Activated CD4-positive, alpha-beta T cell treated with anti-CD3 and anti-CD28 coated beads, Interleukin-2, amount 10 ng/mL, durations not matched to agents 24 days and 14 days (primary cell): ENCODE results near the gene SOD1. TPM values are rescaled to one million over a fixed set of nuclear protein-coding genes. Genes with fewer than 3 reads are reported as not detected.

Source experiments
- DNase-seq: peaks from one replicate; pipeline ENCODE4 v3.0.0; 2022
- H3K27ac Mint-ChIP-seq: one replicate; pipeline ENCODE4 v1.8.0; 2022; ENCODE audit warnings: mild to moderate bottlenecking, mixed read lengths
- H3K27me3 Mint-ChIP-seq: one replicate; pipeline ENCODE4 v1.8.0; 2022; ENCODE audit warnings: mixed read lengths
- H3K36me3 Mint-ChIP-seq: one replicate; pipeline ENCODE4 v1.8.0; 2022; ENCODE audit warnings: low read depth, mild to moderate bottlenecking, mixed read lengths
- H3K4me1 Mint-ChIP-seq: one replicate; pipeline ENCODE4 v1.8.0; 2021; ENCODE audit warnings: mixed read lengths
- H3K4me3 Mint-ChIP-seq: one replicate; pipeline ENCODE4 v1.8.0; 2022; ENCODE audit warnings: mild to moderate bottlenecking, moderate library complexity, mixed read lengths
- H3K9me3 Mint-ChIP-seq: one replicate; pipeline ENCODE4 v1.8.0; 2021; ENCODE audit warnings: mixed read lengths
- intact Hi-C: fragments of 100-400 bp; cut with micrococcal nuclease; formaldehyde crosslinking; loops from one replicate; pipeline ENCODE4 v1.15.1; 2023
- total RNA-seq: library from RNA; stranded (reverse); gene quantifications from 2 replicates; pipeline ENCODE4 v1.2.3, GENCODE V29; 2022

Gene SOD1
- total RNA-seq, 1 donor from 2014 or later: 336 TPM

- no peak for DNase-seq
- intact Hi-C loops: no loop called here
- no peaks in the 10 kb centered on the region for H3K4me1 Mint-ChIP-seq
Measured at GRCh38 chr21:31677047-31677446, 17.6 kb downstream of the SOD1 start.

GRCh38 chr21:31678478-31678877 is 19.0 kb downstream of the SOD1 start:
- Mint-ChIP-seq H3K9me3 (no peaks in the 10 kb centered on the region), H3K4me1 (peaks cover 1% of the 10 kb centered on the region), H3K27ac (no peak overlapping the region), H3K27me3 (no peaks in the 10 kb centered on the region), H3K36me3 (peaks cover 19% of the 10 kb centered on the region), H3K4me3 (no peak overlapping the region)
- DNase-seq: no peak
- intact Hi-C loops: no loop called here

More at GRCh38 chr21:31677047-31677446, 17.6 kb downstream of the SOD1 start:
- Mint-ChIP-seq H3K27me3 (no peaks in the 10 kb centered on the region), H3K36me3 (peaks cover 16% of the 10 kb centered on the region), H3K9me3 (no peaks in the 10 kb centered on the region), H3K27ac (no peak overlapping the region), H3K4me3 (no peak overlapping the region)

- Mint-ChIP-seq H3K27ac (no peak overlapping the region), H3K36me3 (peaks cover 54% of the 10 kb centered on the region), H3K9me3 (no peaks in the 10 kb centered on the region), H3K4me1 (peaks cover 1% of the 10 kb centered on the region), H3K4me3 (no peak overlapping the region), H3K27me3 (no peaks in the 10 kb centered on the region)
- intact Hi-C loops: no loop called here
- no peak for DNase-seq
Measured at GRCh38 chr21:31682620-31683019, 23.1 kb downstream of the SOD1 start.

- no peak for DNase-seq
- Mint-ChIP-seq H3K4me1 (peaks cover 1% of the 10 kb centered on the region), H3K36me3 (peaks cover 55% of the 10 kb centered on the region), H3K9me3 (no peaks in the 10 kb centered on the region), H3K27ac (no peak overlapping the region), H3K27me3 (no peaks in the 10 kb centered on the region), H3K4me3 (no peak overlapping the region)
- intact Hi-C loops: no loop called here
Measured at GRCh38 chr21:31683029-31683428, 23.5 kb downstream of the SOD1 start.

- H3K27me3 Mint-ChIP-seq: no peaks in the 10 kb centered on the region
- intact Hi-C loops: no loop called here
- H3K36me3 Mint-ChIP-seq: peaks cover 56% of the 10 kb centered on the region
- no peaks in the 10 kb centered on the region for H3K9me3 Mint-ChIP-seq
- H3K4me1 Mint-ChIP-seq: peaks cover 1% of the 10 kb centered on the region
- no peak overlapping the region for H3K27ac Mint-ChIP-seq
- H3K4me3 Mint-ChIP-seq: no peak overlapping the region
- no peak for DNase-seq
Measured at GRCh38 chr21:31684918-31685317, 25.4 kb downstream of the SOD1 start.

GRCh38 chr21:31686272-31686915 is 26.9 kb downstream of the SOD1 start:
- no peaks in the 10 kb centered on the region for H3K27me3 Mint-ChIP-seq
- no peak overlapping the region for H3K27ac Mint-ChIP-seq
- H3K9me3 Mint-ChIP-seq: no peaks in the 10 kb centered on the region
- peaks cover 1% of the 10 kb centered on the region for H3K4me1 Mint-ChIP-seq
- intact Hi-C loops: no loop called here
- DNase-seq: no peak
- no peak overlapping the region for H3K4me3 Mint-ChIP-seq
- peaks cover 66% of the 10 kb centered on the region for H3K36me3 Mint-ChIP-seq

- Mint-ChIP-seq H3K9me3 (no peaks in the 10 kb centered on the region), H3K4me1 (peaks cover 1% of the 10 kb centered on the region), H3K27ac (no peak overlapping the region), H3K4me3 (no peak overlapping the region), H3K36me3 (peaks cover 66% of the 10 kb centered on the region), H3K27me3 (no peaks in the 10 kb centered on the region)
- intact Hi-C loops: no loop called here
- no peak for DNase-seq
Measured at GRCh38 chr21:31687108-31687507, 27.6 kb downstream of the SOD1 start.

- H3K27me3 Mint-ChIP-seq: no peaks in the 10 kb centered on the region
- no peak overlapping the region for H3K4me3 Mint-ChIP-seq
- peaks cover 68% of the 10 kb centered on the region for H3K36me3 Mint-ChIP-seq
- intact Hi-C loops: no loop called here
- H3K9me3 Mint-ChIP-seq: no peaks in the 10 kb centered on the region
- H3K4me1 Mint-ChIP-seq: no peaks in the 10 kb centered on the region
- DNase-seq: no peak
- H3K27ac Mint-ChIP-seq: no peak overlapping the region
Measured at GRCh38 chr21:31688603-31689368, 29.3 kb downstream of the SOD1 start.

GRCh38 chr21:31693222-31693621 is 33.7 kb downstream of the SOD1 start:
- no peaks in the 10 kb centered on the region for H3K27me3 Mint-ChIP-seq
- peaks cover 4% of the 10 kb centered on the region for H3K4me1 Mint-ChIP-seq
- no peak overlapping the region for H3K27ac Mint-ChIP-seq
- no peaks in the 10 kb centered on the region for H3K9me3 Mint-ChIP-seq
- intact Hi-C loops: no loop called here
- no peak for DNase-seq
- H3K36me3 Mint-ChIP-seq: peaks cover 57% of the 10 kb centered on the region
- no peak overlapping the region for H3K4me3 Mint-ChIP-seq

- Mint-ChIP-seq H3K9me3 (no peaks in the 10 kb centered on the region), H3K27ac (no peak overlapping the region), H3K27me3 (no peaks in the 10 kb centered on the region), H3K4me1 (peaks cover 7% of the 10 kb centered on the region), H3K36me3 (peaks cover 61% of the 10 kb centered on the region), H3K4me3 (no peak overlapping the region)
- DNase-seq: no peak
- intact Hi-C loops: no loop called here
Measured at GRCh38 chr21:31696424-31696823, 36.9 kb downstream of the SOD1 start.

GRCh38 chr21:31698461-31698860 is 39.0 kb downstream of the SOD1 start:
- no peak overlapping the region for H3K4me3 Mint-ChIP-seq
- intact Hi-C loops: no loop called here
- H3K27me3 Mint-ChIP-seq: no peaks in the 10 kb centered on the region
- H3K27ac Mint-ChIP-seq: no peak overlapping the region
- H3K36me3 Mint-ChIP-seq: peaks cover 60% of the 10 kb centered on the region
- H3K9me3 Mint-ChIP-seq: no peaks in the 10 kb centered on the region
- H3K4me1 Mint-ChIP-seq: peaks cover 11% of the 10 kb centered on the region
- DNase-seq: no peak

GRCh38 chr21:31700040-31700439 is 40.5 kb downstream of the SOD1 start:
- H3K27ac Mint-ChIP-seq: no peak overlapping the region
- H3K4me1 Mint-ChIP-seq: peaks cover 11% of the 10 kb centered on the region
- no peaks in the 10 kb centered on the region for H3K9me3 Mint-ChIP-seq
- no peak overlapping the region for H3K4me3 Mint-ChIP-seq
- DNase-seq: no peak
- intact Hi-C loops: no loop called here
- H3K36me3 Mint-ChIP-seq: peaks cover 55% of the 10 kb centered on the region
- no peaks in the 10 kb centered on the region for H3K27me3 Mint-ChIP-seq

- peaks cover 23% of the 10 kb centered on the region for H3K4me1 Mint-ChIP-seq
- DNase-seq: no peak
- H3K27ac Mint-ChIP-seq: no peak overlapping the region
- H3K27me3 Mint-ChIP-seq: no peaks in the 10 kb centered on the region
- no peak overlapping the region for H3K4me3 Mint-ChIP-seq
- intact Hi-C loops: loop anchor here (5.0 kb wide), 1 partner anchor 39 kb away; no protein-coding TSS in a partner anchor
- H3K9me3 Mint-ChIP-seq: no peaks in the 10 kb centered on the region
- H3K36me3 Mint-ChIP-seq: peaks cover 25% of the 10 kb centered on the region
Measured at GRCh38 chr21:31706562-31706961, 47.1 kb downstream of the SOD1 start.

- intact Hi-C loops: loop anchor here (5.0 kb wide), 1 partner anchor 40 kb away; no protein-coding TSS in a partner anchor
- H3K27me3 Mint-ChIP-seq: no peaks in the 10 kb centered on the region
- peaks cover 18% of the 10 kb centered on the region for H3K36me3 Mint-ChIP-seq
- no peak for DNase-seq
- H3K27ac Mint-ChIP-seq: no peak overlapping the region
- peaks cover 22% of the 10 kb centered on the region for H3K4me1 Mint-ChIP-seq
- no peaks in the 10 kb centered on the region for H3K9me3 Mint-ChIP-seq
- no peak overlapping the region for H3K4me3 Mint-ChIP-seq
Measured at GRCh38 chr21:31707499-31707898, 48.0 kb downstream of the SOD1 start.
